Kidney epithelial cell (primary cell): ENCODE data around the gene CBLIF. TPM values are rescaled to one million over a fixed set of nuclear protein-coding genes. Genes with fewer than 3 reads are reported as not detected.

Experiments used
- DNase-seq: peaks from one replicate; pipeline ENCODE4 v3.0.0-alpha.2; 2010; ENCODE audit warnings: low read depth
- H3K27me3 ChIP-seq: 2 replicates; pipeline ENCODE4 v1.6.0; 2011; ENCODE audit warnings: low read length; ENCODE audit not compliant: control insufficient read depth, insufficient read depth
- H3K36me3 ChIP-seq: 2 replicates; pipeline ENCODE4 v1.5.1; 2011; ENCODE audit warnings: low read length; ENCODE audit not compliant: control insufficient read depth, insufficient read depth
- H3K4me3 ChIP-seq: 2 replicates; pipeline ENCODE4 v1.5.1; 2011; ENCODE audit warnings: low read depth, mild to moderate bottlenecking, control low read depth, low read length
- CTCF ChIP-seq: IDR thresholded peaks from 2 replicates; pipeline ENCODE4 v1.5.1; 2011; ENCODE audit warnings: mild to moderate bottlenecking, moderate library complexity, low read length, control low read depth, inconsistent platforms; ENCODE audit not compliant: insufficient read depth, poor library complexity, severe bottlenecking
- total RNA-seq: library from RNA; depleted of rRNA; stranded (reverse); fragments of >200 nt; gene quantifications from 2 replicates; pipeline ENCODE4 v1.2.3, GENCODE V29; 2015

CBLIF gene
- total RNA-seq, 1 donor from 2014 or later = not detected

GRCh38 chr11:59782080-59782479 is 63.2 kb downstream of the CBLIF start:
- Histone ChIP-seq H3K36me3 (peaks cover 1% of the 10 kb centered on the region), H3K4me3 (no peak overlapping the region), H3K27me3 (no peaks in the 10 kb centered on the region)
- no peak for DNase-seq
- TF ChIP-seq CTCF = no peak

GRCh38 chr11:59779487-59779886 is 65.8 kb downstream of the CBLIF start:
- no peak for TF ChIP-seq CTCF
- no peak for DNase-seq
- Histone ChIP-seq H3K36me3 (peaks cover 1% of the 10 kb centered on the region), H3K27me3 (no peaks in the 10 kb centered on the region), H3K4me3 (no peak overlapping the region)

Other genes with a start within 250 kb of the CBLIF start
- 27.1 and 30.3 TPM in 2 replicates for gene OSBP, start 229.7 kb downstream of the CBLIF start, total RNA-seq
- gene PATL1, start 176.5 kb downstream of the CBLIF start, total RNA-seq = 28.5 and 28.7 TPM in 2 replicates
- gene OR10V1, start 131.7 kb downstream of the CBLIF start, total RNA-seq = not detected in 2 replicates
- 64.0 and 73.5 TPM in 2 replicates for gene STX3, start 90.1 kb downstream of the CBLIF start, total RNA-seq
- 34.5 and 34.6 TPM in 2 replicates for gene MRPL16, start 34.7 kb downstream of the CBLIF start, total RNA-seq
- 2.0 TPM in 1 of 2 replicates, not detected in the other for gene TCN1, start 21.0 kb upstream of the CBLIF start, total RNA-seq
- gene OOSP3, start 33.3 kb upstream of the CBLIF start, total RNA-seq = not detected in 2 replicates
- not detected in 2 replicates for gene OOSP1, start 92.9 kb upstream of the CBLIF start, total RNA-seq
- not detected in 2 replicates for gene OOSP4A, start 118.5 kb upstream of the CBLIF start, total RNA-seq
- not detected in 2 replicates for gene OOSP4B, start 171.7 kb upstream of the CBLIF start, total RNA-seq
- not detected in 2 replicates for gene OOSP2, start 194.9 kb upstream of the CBLIF start, total RNA-seq
- gene MS4A3, start 211.2 kb upstream of the CBLIF start, total RNA-seq = not detected in 2 replicates
- gene MS4A2, start 243.2 kb upstream of the CBLIF start, total RNA-seq = 0.14 TPM in 1 of 2 replicates, not detected in the other